Right kidney (tissue), 1 donor: Measurements from ENCODE around the gene MDM4.
"Not testable (repeated sequence)": the region's sequence is repeated elsewhere in the genome, so short reads cannot be mapped to it uniquely, and the experiment has no call there.

Experiments
- DNase-seq: peaks from one replicate; pipeline ENCODE4 v3.0.0-alpha.2; 2016

The MDM4 gene

DNA sequence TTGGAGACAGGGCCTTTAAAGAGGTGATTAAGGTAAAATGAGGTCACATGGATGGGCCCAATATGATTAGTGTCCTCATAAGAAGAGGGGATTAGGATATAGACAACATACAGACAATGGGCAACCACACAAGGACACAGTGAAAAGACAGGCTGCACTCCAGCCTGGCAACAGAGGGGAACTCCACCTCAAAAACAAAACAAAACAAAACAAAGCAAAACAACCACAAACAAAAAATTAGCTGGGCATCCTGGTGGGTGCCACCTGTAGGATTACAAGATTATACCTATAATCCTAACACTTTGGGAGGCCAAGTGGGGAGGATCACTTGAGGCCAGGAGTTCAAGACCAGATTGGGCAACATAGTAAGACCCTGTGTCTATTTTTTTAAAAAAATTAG lies 4.8 kb upstream of the MDM4 start:
- no peak for DNase-seq

DNA sequence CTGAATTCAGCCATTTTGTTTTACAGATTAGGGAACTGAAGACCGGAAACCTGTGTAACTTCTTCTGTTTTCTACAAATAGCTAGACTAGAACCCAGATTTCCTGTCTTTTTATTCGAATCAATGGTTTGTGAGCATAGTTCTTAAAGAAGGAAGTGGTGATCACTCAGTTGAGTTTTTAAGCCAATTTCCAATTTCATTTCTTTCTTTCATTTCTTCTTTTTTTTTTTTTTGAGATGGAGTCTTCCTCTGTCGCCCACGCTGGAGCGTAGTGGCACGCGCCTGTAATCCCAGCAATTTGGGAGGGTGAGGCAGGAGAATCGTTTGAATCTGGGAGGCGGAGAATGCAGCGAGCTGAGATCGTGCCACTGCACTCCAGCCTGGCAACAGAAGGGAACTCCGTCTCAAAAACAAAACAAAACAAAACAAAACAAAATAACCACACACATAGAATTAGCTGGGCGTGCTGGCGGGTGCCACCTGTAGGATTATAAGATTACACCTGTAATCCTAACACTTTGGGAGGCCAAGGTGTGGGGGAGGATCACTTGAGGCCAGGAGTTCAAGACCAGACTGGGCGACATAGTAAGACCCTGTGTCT lies 3.0 kb upstream of the MDM4 start:
- no peak for DNase-seq

DNA sequence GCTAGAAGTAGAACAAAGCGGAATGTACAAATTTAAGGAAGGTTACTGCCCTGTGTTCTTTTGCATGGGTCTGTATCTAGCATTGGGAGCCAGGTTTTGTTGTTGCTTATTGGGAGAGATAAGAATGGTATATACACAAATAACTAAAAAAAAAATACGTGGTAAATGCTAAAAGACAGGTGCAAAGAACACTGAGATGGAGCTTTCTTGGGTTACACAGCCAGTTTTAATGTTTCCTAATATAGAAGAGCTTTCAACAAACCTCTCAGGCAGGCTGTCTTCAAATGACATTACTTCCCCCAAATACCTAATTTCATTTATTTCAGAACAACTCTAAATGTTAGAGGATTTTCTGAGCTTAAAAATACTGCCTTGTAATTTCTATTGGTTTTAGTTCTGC lies 1.4 kb upstream of the MDM4 start:
- DNase-seq: no peak

DNA sequence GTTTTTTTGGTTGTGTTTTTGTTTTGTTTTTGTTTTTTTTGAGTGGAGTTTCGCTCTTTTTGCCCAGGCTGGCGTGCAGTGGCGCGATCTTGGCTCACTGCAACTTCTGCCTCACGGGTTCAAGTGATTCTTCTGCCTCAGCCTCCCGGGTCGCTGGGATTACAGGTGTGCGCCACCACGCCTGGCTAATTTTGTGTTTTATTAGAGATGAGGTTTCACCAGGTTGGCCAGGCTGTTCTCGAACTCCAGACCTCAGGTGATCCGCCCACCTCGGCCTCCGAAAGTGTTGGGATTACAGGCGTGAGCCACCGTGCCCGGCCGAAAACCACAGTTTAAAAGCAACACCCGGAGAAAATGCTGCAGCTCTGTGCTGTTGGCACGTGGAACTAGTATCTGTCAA lies 1.2 kb downstream of the MDM4 start:
- not testable (repeated sequence) for DNase-seq

DNA sequence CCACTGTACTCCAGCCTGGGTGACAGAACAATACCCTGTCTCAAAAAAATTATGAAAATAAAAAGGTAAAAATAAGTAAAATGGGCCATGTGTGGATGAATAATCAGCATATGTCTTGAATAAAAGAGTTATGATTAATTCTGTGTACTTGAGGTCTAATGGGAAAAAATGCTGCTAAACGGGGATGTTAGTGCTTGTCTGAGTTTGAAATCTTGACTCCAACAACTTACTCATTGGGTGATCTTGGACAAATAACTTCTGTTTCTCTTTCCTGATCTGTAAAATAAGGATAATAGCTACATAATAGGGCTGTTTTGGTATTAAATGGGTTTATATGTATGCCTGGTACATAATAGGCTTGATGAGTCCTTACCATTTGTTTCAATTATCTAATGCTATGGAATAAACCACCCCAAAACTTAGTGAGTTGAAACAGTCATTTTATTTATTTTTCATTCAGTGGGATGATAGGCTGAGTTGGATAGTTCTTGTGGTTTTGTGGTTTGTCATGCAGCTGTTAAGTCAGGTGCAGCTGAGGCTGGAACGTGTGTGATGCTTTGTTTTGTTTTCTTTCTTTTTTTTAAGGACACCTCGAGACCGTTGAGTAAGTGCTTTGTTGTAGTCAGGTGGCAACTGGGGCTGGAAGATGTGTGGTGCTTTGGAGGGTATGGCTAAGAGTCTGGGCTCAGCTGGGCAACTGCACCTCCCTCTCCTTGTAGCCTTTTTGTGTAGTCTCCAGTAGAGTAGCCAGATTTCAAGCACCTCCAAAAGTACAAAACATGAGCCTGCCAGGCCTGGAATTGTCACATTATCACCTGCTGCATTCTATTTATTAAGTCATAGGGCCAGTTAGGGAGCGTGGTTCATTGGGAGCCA lies 4.9 kb downstream of the MDM4 start:
- no peak for DNase-seq

DNA sequence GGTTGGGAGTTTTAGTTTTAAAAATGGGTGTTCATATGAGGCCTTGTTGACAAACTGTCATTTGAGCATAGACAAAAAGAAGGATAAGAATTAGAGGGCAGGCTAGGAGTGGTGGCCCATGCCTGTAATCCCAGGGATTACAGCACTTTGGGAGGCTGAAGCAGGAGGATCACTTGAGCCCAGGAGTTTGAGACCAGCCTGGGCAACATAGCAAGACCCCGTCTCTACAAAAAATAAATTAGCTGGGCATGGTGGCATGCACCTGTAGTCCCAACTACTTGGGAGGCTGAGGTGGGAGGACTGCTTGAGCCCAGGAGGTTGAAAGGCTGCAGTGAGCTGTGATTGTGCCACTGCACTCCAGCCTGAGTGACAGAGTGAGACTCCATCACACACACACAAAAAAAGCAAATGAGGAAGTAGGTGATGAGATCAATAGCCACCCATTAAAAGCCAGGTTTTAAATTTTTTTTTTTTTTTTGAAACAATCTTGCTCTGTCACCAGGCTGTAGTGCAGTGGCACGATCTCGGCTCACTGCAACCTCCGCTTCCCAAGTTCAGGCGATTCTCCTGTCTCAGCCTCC lies 5.8 kb downstream of the MDM4 start:
- DNase-seq: not testable (repeated sequence)

DNA sequence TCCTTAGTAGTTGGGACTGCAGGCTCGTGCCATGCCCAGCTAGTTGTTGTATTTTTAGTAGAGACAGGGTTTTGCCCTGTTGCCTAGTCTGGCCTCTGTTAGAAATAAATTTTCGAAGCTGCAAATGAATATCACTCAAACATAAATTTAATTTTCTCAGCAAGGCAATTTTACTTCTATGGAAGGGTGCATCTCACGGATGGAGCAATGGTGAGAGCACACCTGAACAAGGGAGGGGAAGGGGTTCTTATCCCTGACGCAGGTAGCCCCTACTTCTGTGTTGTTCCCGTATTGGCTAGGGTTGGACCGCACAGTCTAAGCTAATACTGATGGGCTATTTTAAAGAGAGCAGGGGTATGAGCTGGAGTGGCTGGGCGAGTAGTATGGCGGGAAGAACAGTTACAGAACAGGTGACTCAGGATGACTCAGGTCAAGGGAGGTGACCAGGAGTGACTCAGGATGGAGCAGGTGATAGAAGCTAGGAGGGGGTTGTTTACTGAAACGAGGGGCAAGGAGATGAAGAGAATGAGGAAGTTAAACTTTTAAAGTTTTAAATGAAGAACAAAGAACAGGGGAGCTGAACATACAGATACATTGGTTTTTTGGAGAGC lies 7.5 kb downstream of the MDM4 start:
- DNase-seq: no peak

DNA sequence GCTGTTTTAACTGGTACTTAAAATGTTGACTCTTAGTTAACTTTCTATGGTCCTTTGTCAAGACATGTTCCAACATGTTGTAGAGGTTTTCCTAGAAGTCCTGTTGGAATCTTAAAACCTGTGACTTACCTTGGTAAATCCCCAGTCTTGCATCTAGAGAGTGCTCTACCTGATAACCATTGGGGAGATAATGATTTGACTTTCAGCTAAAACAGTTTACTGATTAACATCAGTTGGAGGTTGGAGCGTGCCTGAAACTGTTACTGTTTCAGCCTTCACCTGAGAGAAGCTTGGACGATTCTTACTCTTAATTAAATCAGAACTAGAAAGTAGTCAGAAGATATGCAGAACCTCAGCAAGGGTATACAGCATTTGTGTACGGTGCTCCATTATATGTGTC lies 8.8 kb downstream of the MDM4 start:
- no peak for DNase-seq

DNA sequence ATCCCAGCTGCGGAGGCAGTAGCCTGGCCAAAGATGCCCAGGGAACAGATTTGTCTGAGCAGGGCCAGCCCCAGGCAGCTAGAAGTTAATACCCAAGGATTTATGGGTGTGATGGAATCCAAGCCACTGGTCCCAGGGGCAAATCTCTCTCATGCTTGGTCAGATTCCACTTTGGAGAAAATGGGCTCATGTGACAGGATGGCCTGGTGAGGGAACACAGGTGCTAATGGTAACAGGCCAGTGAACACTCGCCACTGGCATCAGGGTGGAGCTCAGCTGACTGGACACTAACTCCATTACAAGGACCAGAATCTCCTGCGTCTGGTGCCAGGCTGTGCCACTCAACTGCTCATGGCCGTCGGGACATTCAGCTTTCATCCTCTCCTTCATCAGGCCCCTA lies 12.0 kb downstream of the MDM4 start:
- DNase-seq: no peak

DNA sequence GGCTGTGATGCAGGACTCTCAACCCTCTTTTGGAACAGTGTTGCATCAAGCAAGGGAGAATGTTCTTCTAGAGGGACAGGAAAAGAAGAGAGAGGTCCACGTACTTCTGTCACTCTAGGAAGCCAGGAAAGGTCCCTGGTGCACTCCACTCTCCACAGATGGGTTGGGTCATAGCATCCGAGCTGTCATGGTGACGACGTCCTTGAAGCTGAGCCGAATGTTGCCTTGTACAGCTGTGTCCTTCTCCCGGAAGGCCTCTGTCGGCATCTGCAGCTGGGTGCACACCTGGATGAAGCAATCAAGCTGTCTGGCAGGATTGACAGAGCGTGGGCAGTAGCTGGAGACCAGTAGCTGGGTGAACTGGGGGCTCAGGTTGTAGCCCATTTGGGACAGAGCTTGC lies 12.5 kb downstream of the MDM4 start:
- no peak for DNase-seq

DNA sequence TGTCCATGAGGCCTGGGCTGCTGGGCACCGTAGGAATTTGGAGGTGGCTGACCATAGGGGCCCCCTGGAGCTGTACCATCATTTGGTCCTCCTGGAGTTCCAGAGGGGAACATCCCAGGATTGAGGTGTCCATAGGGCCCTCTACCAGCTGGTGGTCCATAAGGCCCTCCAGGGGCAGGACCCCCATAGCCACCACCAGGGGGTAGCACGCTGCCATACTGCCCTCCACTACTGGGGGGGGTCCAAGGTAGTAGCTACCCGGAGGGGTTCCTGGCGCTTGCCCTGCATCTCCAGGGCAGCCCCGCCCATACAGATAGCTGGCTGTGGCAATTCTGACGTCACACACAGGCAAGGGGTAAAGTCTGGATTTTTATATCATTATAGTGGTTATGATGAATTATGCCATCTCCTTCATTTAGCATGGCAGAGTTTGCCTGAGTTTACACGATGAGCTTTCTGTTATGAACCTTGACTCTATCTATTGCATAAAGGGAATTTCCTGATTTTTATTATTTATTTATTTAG lies 13.2 kb downstream of the MDM4 start:
- no peak for DNase-seq

DNA sequence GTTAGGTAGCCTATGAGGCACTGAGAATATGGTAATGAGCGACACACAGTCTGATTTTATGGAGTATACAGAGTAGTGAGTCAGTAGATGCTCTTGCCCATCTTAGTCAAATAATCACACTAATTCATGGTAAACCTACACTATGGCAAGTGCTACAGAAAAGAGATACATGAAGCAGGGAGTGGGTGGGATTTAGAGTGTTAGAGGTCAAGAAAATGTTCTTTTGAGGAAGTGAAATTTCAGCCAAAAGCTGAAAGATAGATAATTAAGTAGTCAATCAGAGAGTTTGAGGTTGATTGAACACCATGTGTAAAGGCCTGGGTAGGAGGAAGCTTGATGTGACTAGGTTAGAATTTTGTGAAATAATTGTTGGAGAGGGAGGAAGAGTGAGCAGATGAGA lies 14.7 kb downstream of the MDM4 start:
- no peak for DNase-seq

DNA sequence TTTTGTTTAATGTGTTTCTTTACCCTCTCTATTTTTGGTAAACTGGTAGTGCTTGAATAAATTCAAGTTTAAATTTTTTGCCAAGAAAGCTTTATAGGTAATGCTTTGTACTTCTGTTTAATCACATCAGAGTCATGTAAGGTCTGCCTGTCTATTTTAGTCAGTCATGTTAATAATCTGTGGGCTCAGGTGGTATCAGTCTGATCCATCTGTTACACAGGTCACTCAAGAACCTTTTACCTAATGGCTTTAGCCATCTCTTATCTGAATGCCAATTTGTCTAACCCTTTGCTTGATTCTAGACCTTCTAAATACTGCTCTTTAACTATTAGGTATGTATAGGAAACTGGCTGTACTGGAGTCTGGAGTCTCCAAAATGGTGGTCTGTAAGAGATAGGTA lies 16.6 kb downstream of the MDM4 start:
- DNase-seq: no peak

DNA sequence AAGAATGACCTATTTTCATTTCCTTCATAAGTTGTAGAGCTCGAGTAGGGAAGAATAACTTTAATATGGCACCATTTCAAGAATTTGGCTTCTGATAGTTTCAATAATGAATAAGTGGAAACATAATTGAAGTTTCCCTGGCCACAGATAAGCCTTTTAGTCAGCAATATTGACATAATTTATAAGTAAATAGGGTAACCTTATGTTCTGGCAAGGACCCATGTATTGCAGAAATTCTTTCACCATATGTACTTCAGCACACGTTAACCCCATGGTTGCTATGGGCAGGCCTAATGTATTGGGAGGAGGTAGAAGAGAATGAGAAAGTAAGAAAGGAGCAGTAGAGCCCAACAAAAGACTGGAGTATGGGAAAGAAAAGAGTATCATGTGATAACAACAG lies 25.4 kb downstream of the MDM4 start:
- no peak for DNase-seq

DNA sequence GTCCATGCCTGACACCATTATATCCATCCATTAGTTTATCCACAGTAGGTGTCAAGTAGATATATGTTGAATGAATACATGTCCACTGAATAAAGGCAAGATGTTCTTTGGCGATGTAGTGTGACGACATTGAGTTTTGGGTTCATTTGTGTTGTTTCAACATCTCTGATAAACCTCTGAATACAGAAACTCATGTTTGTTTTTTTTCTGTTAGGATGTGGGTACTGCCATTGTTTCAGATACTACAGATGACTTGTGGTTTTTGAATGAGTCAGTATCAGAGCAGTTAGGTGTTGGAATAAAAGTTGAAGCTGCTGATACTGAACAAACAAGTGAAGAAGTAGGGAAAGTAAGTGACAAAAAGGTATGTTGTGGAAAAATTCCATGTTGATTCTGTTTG lies 28.1 kb downstream of the MDM4 start:
- no peak for DNase-seq

DNA sequence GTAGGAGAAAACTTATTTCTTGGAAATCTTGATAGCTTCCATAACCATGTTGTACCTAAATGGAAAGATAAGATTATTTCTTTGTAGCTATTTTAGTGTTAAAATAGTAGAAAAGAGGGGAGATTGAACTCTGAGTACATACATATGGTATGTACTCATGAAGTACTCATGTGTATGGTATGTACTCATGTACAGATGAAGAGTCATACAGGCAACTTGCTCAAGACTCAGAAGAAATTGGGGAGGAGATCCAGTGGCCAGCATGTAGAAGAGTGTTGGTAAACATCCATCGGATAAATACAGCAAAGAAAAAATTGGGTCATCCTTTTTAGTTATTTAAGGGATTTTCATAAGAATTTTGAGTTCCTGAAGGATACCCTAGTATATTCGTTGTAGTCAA lies 29.0 kb downstream of the MDM4 start:
- no peak for DNase-seq

DNA sequence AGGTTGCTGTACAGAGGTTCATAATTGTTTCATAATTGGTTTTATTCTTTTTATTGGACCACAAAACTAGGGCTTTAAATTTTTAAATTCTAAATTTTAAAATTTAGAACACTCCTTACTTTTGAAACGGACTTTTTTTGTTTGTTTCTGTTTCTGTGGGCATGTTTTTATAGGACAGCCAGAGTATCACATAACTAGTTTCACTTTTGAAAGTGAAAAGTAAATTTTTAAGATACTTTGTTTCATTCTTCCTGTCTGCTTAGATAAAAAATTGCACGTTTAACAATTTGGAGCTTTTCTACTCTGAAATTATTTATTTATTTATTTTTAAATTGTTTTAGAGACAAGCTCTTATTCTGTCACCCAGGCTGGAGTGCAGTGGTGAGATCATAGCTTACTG lies 29.7 kb downstream of the MDM4 start:
- no peak for DNase-seq

DNA sequence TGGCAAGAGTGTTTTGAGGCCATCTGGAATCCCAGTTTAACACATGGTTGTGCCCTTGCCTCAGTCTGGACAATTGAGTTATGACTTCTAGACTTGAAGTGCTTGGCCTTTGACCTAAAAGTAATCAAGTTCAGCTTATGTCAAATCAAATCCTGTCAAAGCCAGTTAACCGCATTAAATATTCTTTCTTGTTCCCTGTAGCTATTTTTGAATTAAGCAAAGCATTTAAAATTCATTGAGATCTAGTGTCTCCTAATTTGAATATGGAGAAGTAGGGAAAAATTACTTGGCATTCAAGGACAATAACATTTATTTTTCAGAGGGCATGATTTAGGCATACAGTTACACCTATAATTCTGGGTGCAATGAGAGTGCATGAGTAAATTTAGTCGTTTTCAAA lies 32.1 kb downstream of the MDM4 start:
- DNase-seq: no peak

DNA sequence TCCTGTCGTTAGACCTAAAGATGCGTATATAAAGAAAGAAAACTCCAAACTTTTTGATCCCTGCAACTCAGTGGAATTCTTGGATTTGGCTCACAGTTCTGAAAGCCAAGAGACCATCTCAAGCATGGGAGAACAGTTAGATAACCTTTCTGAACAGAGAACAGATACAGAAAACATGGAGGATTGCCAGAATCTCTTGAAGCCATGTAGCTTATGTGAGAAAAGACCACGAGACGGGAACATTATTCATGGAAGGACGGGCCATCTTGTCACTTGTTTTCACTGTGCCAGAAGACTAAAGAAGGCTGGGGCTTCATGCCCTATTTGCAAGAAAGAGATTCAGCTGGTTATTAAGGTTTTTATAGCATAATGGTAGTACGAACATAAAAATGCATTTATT lies 33.1 kb downstream of the MDM4 start:
- DNase-seq: no peak

DNA sequence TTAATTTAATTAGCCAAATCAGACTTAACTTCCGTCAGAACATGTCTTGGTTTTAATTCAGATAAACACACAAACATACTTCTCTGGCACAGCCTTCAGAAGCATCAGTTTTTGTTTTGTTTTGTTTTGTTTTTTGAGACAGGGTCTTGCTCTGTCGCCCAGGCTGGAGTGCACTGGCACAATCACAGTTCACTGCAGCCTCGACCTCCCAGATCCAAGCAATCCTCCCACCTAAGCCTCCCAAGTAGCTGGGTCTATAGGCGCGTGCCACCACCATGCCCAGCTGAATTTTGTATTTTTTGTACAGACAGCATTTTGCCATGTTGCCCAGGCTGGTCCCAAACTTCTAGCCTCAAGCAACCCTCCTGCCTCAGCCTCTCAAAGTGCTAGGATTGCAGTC lies 34.7 kb downstream of the MDM4 start:
- no peak for DNase-seq

DNA sequence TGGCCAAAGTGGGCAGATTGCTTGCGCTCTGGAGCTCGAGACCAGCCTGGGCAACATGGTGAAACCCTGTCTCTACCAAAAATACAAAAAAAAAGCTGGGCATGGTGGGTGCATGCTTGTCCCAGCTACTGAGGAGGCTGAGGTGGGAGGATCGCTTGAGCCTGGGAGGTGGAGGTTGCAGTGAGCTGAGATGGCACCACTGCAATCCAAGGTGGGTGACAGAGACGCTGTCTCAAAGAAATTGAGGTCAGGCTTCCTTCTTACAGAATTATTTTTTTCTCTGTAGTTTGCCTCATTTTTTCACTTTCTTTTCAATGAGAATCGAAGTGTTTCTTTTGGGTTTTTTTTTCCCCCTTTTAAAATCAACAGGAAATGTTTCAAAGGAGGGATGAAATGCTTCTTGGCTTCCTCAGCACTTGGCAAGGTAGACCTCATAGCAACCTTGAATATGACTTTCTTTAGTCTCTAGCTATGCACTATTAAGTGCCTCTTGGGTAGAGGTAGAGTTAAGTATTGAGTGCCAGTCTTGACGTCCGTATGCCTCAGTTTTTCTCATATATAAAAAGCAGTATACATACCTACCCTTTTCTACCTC lies 40.3 kb downstream of the MDM4 start:
- no peak for DNase-seq

DNA sequence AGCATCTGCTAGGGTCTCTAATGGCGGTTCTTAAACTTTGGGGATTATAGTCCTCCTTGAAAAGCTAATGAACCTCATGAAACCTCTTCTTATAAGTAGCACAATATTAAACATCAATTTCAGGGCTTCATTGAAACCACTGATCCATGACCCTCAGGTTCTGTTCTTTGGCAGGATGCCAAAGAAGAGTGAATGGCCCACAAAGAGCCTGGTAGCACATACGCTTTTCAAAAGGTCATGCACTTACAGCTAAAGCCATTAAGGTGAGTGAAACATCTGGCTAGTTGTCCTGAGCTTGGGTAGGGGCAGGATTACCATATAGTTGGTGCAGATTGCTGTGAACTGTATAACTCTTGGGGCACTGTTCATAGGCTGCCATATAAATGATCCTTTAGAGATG lies 42.3 kb downstream of the MDM4 start:
- no peak for DNase-seq

DNA sequence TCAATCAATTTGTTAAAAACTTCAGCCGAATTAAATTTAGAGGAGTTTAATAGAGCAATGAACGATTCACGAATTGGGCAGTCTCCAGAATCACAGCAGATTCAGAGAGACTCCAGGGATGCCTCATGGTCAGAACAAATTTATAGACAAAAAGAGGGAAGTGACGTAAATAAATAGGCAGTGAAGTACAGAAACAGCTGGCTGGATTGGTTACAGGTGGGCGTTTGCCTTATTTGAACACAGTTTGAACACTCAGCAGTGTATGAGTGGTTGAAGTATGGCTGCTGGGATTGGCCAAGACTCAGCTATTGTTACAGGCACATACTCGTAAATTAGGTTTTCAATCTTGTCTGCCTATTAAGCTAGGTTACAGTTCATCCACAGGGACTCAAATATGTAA lies 43.8 kb downstream of the MDM4 start:
- DNase-seq: not testable (repeated sequence)
